ENCODE results near the gene MED22. TPM values are rescaled to one million over a fixed set of nuclear protein-coding genes. Genes with fewer than 3 reads are reported as not detected.
"Not testable (repeated sequence)": the region's sequence is repeated elsewhere in the genome, so short reads cannot be mapped to it uniquely, and the experiment has no call there.

Gene MED22
- total and polyA plus RNA-seq, 5 donors from 2014 or later = 7.3 to 29.3 (median 12.0) TPM

DNA sequence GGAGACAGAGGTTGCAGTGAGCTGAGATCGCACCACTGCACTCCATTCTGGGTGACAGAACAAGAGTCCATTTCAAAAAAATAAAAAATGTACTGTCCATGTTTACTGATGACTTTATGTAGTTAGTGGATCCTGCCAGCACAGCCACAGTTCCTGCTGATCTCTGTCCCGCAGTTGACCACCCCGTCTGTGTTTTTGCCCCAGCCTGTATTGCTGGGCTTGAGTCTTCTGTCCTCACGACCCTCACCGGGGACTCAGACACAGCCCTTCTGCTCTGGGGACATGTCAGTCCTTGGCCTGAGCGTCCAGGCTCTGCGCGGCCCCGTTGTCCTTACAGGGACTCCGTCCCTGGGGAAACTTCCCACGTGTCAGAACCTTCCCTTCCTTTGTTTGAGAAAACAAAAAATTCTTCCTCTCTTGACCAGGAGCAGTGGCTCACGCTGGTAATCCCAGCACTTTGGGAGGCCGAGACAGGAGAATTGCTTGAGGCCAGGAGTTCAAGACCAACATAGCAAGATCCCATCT, 26.5 kb downstream of the MED22 start:
- H3K27ac Mint-ChIP-seq = peak overlapping the region in 1 of 3 donors; percentile 84
- ATAC-seq (ENCODE audit: low read depth in 2 of 2) = no peak
- H3K4me1 Mint-ChIP-seq = no peaks in the 10 kb centered on the region

DNA sequence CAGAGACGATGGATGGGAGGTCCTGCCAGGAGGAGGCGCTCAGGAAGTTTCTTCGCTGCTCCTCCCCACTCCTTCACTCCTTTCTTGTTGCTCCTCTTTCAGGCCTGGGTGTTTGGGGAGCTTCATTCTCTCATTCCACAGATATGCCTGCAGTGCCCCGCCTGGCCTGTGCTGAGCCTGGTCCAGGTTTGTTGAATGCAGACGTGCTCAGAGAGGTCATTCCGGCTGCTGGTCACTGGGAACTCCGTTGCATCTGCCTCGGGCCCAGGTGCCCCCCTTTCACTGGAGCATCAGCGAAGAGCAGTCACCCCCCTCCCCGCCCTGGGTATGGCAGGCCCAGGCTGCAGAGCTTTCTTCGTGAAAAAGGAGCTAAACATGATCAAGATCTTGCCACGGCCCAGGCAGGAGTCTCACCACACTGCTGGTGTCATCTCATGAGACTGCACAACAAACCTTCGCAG, 27.5 kb downstream of the MED22 start:
- Histone ChIP-seq H3K36me3 (ENCODE audit: control insufficient read depth, insufficient read depth, low read length) (no peaks in the 10 kb centered on the region), H3K27ac (ENCODE audit: insufficient read depth, low read length, poor library complexity, severe bottlenecking) (no peak overlapping the region), H3K4me3 (ENCODE audit: low read depth, low read length) (no peak overlapping the region), H3K4me1 (ENCODE audit: control insufficient read depth, insufficient read depth, low read length, poor library complexity, severe bottlenecking) (no peaks in the 10 kb centered on the region), H3K9me3 (ENCODE audit: control insufficient read depth in 2 of 2, low read length in 2 of 2) (no peaks in the 10 kb centered on the region), H3K27me3 (ENCODE audit: control insufficient read depth, insufficient read depth, low read length) (no peaks in the 10 kb centered on the region)
- H3K4me1 Mint-ChIP-seq = no peaks in the 10 kb centered on the region
- DNase-seq = no peak
- ATAC-seq (ENCODE audit: low read depth in 2 of 2) = no peak
- no peak overlapping the region for H3K4me3 Mint-ChIP-seq
- H3K27ac Mint-ChIP-seq = no peak overlapping the region
- H3K27me3 Mint-ChIP-seq = peaks cover 4% of the 10 kb centered on the region
- no peaks in the 10 kb centered on the region for H3K9me3 Mint-ChIP-seq
- H3K36me3 Mint-ChIP-seq = no peaks in the 10 kb centered on the region

More for the DNA sequence above, 26.5 kb downstream of the MED22 start:
- H3K9me3 ChIP-seq (ENCODE audit: control insufficient read depth in 2 of 2, low read length in 2 of 2) = no peaks in the 10 kb centered on the region
- no peak overlapping the region for H3K4me3 ChIP-seq (ENCODE audit: low read depth, low read length)
- H3K36me3 Mint-ChIP-seq = no peaks in the 10 kb centered on the region
- no peaks in the 10 kb centered on the region for H3K27me3 ChIP-seq (ENCODE audit: control insufficient read depth, insufficient read depth, low read length)
- H3K4me3 Mint-ChIP-seq = no peak overlapping the region
- peaks cover 4% of the 10 kb centered on the region for H3K27me3 Mint-ChIP-seq
- no peak for DNase-seq
- no peaks in the 10 kb centered on the region for H3K4me1 ChIP-seq (ENCODE audit: control insufficient read depth, insufficient read depth, low read length, poor library complexity, severe bottlenecking)
- no peaks in the 10 kb centered on the region for H3K9me3 Mint-ChIP-seq
- H3K27ac ChIP-seq (ENCODE audit: insufficient read depth, low read length, poor library complexity, severe bottlenecking) = no peak overlapping the region
- H3K36me3 ChIP-seq (ENCODE audit: control insufficient read depth, insufficient read depth, low read length) = no peaks in the 10 kb centered on the region

DNA sequence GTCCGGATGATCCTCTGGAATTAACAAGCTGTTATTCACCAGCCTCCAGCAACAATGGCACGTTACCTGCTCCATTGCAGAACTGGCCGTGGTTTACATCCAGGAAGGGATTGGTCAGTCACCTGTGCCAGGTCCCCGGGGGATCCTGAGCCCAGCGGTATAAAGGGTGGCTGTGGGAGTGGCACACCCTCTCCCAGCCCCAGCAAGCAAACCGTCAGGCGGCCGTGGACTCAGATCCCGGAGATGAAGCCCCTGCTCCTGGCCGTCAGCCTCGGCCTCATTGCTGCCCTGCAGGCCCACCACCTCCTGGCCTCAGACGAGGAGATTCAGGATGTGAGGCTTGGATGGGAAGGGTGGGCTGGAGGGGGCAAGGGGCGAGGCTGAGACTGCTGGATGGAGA, 30.4 kb downstream of the MED22 start:
- H3K36me3 Mint-ChIP-seq; H3K4me3 ChIP-seq (ENCODE audit: low read depth, low read length); H3K9me3 ChIP-seq (ENCODE audit: control insufficient read depth in 2 of 2, low read length in 2 of 2); H3K27ac Mint-ChIP-seq; H3K4me1 Mint-ChIP-seq; H3K9me3 Mint-ChIP-seq; H3K27ac ChIP-seq (ENCODE audit: insufficient read depth, low read length, poor library complexity, severe bottlenecking); H3K4me3 Mint-ChIP-seq; H3K4me1 ChIP-seq (ENCODE audit: control insufficient read depth, insufficient read depth, low read length, poor library complexity, severe bottlenecking); H3K27me3 ChIP-seq (ENCODE audit: control insufficient read depth, insufficient read depth, low read length); ATAC-seq (ENCODE audit: low read depth in 2 of 2); H3K27me3 Mint-ChIP-seq; H3K36me3 ChIP-seq (ENCODE audit: control insufficient read depth, insufficient read depth, low read length); DNase-seq: not testable (repeated sequence)

DNA sequence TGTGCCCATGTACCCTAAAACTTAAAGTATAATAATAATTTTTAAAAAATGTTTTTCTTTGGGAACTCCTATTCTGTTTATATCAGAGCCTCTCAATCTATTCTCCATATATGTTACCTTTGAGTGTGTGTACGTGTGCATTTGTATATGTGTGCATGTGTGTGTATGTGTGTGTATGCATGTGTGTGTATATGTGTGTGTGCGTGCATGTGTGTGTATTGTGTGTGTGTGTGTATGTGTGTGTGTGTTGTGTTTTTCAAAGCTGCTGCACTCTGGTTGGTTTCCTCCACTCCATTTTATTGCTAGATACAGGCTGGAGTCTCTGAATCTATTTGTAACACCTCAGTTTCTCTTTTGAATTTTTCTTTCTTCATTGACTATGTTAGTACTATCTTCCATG, 31.9 kb downstream of the MED22 start:
- H3K9me3 ChIP-seq (ENCODE audit: control insufficient read depth in 2 of 2, low read length in 2 of 2) = no peaks in the 10 kb centered on the region
- Mint-ChIP-seq H3K36me3 (no peaks in the 10 kb centered on the region), H3K9me3 (no peaks in the 10 kb centered on the region), H3K27ac (no peak overlapping the region), H3K4me1 (no peaks in the 10 kb centered on the region), H3K27me3 (no peaks in the 10 kb centered on the region), H3K4me3 (no peak overlapping the region)
- no peak overlapping the region for H3K4me3 ChIP-seq (ENCODE audit: low read depth, low read length)
- no peak overlapping the region for H3K27ac ChIP-seq (ENCODE audit: insufficient read depth, low read length, poor library complexity, severe bottlenecking)
- H3K36me3 ChIP-seq (ENCODE audit: control insufficient read depth, insufficient read depth, low read length) = no peaks in the 10 kb centered on the region
- no peaks in the 10 kb centered on the region for H3K4me1 ChIP-seq (ENCODE audit: control insufficient read depth, insufficient read depth, low read length, poor library complexity, severe bottlenecking)
- H3K27me3 ChIP-seq (ENCODE audit: control insufficient read depth, insufficient read depth, low read length) = no peaks in the 10 kb centered on the region
- ATAC-seq (ENCODE audit: low read depth in 2 of 2) = no peak
- DNase-seq = no peak

DNA sequence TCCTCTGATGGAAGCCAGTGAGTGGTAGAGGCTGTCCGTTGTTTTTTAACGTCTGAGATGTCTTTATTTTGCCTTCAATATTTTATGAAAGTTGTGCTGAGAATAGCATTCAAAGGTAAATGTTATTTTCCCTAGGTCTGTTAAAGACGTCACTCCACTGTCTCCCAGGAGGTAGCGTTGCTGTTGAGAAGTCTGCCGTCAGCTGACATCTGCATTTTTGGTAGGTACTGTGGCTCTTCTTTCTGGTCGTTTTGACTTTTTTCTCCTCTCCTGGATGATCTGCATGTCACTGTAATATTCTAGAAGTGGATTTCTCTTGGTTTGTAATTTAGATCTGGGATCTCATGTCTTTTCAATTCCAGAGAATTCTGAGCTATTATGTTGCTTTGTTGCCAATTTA, 38.3 kb downstream of the MED22 start:
- Mint-ChIP-seq H3K36me3 (peaks cover 6% of the 10 kb centered on the region), H3K4me1 (no peaks in the 10 kb centered on the region), H3K4me3 (no peak overlapping the region), H3K9me3 (peaks cover 0 to 2% (median 0%) of the 10 kb centered on the region in 7 donors), H3K27me3 (peaks cover 11% of the 10 kb centered on the region), H3K27ac (no peak overlapping the region)
- no peaks in the 10 kb centered on the region for H3K36me3 ChIP-seq (ENCODE audit: control insufficient read depth, insufficient read depth, low read length)
- H3K27me3 ChIP-seq (ENCODE audit: control insufficient read depth, insufficient read depth, low read length) = no peaks in the 10 kb centered on the region
- no peak overlapping the region for H3K27ac ChIP-seq (ENCODE audit: insufficient read depth, low read length, poor library complexity, severe bottlenecking)
- DNase-seq (no peak), ATAC-seq (ENCODE audit: low read depth in 2 of 2) (no peak)
- no peaks in the 10 kb centered on the region for H3K4me1 ChIP-seq (ENCODE audit: control insufficient read depth, insufficient read depth, low read length, poor library complexity, severe bottlenecking)
- H3K4me3 ChIP-seq (ENCODE audit: low read depth, low read length) = no peak overlapping the region
- no peaks in the 10 kb centered on the region for H3K9me3 ChIP-seq (ENCODE audit: control insufficient read depth in 2 of 2, low read length in 2 of 2)

DNA sequence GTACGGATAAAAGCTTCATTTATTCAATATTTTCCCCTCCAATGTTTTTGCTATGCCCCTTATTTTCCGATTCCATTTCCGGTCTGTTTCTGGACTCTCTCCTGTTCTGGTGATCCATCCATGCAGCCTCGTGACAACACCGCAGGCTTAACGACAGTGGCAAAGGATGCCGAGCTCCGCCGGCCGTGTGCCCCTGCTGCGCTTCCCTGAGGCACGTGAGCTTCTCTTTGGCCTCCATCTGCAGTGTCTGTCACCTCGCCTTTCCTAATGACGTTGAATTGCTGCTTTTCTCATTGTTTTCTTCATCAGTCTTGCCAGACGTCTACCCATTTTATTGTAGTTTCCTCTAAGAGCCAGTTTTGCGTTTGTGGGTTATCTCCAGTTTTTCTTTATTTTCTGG, 40.6 kb downstream of the MED22 start:
- H3K27ac Mint-ChIP-seq = no peak overlapping the region
- no peak overlapping the region for H3K4me3 Mint-ChIP-seq
- Histone ChIP-seq H3K4me1 (ENCODE audit: control insufficient read depth, insufficient read depth, low read length, poor library complexity, severe bottlenecking) (no peaks in the 10 kb centered on the region), H3K27me3 (ENCODE audit: control insufficient read depth, insufficient read depth, low read length) (no peaks in the 10 kb centered on the region), H3K4me3 (ENCODE audit: low read depth, low read length) (no peak overlapping the region), H3K36me3 (ENCODE audit: control insufficient read depth, insufficient read depth, low read length) (no peaks in the 10 kb centered on the region), H3K9me3 (ENCODE audit: control insufficient read depth in 2 of 2, low read length in 2 of 2) (no peaks in the 10 kb centered on the region), H3K27ac (ENCODE audit: insufficient read depth, low read length, poor library complexity, severe bottlenecking) (no peak overlapping the region)
- no peaks in the 10 kb centered on the region for H3K4me1 Mint-ChIP-seq
- DNase-seq (no peak), ATAC-seq (ENCODE audit: low read depth in 2 of 2) (no peak)
- peaks cover 0 to 2% (median 0%) of the 10 kb centered on the region in 7 donors for H3K9me3 Mint-ChIP-seq
- peaks cover 11% of the 10 kb centered on the region for H3K27me3 Mint-ChIP-seq
- peaks cover 6% of the 10 kb centered on the region for H3K36me3 Mint-ChIP-seq

DNA sequence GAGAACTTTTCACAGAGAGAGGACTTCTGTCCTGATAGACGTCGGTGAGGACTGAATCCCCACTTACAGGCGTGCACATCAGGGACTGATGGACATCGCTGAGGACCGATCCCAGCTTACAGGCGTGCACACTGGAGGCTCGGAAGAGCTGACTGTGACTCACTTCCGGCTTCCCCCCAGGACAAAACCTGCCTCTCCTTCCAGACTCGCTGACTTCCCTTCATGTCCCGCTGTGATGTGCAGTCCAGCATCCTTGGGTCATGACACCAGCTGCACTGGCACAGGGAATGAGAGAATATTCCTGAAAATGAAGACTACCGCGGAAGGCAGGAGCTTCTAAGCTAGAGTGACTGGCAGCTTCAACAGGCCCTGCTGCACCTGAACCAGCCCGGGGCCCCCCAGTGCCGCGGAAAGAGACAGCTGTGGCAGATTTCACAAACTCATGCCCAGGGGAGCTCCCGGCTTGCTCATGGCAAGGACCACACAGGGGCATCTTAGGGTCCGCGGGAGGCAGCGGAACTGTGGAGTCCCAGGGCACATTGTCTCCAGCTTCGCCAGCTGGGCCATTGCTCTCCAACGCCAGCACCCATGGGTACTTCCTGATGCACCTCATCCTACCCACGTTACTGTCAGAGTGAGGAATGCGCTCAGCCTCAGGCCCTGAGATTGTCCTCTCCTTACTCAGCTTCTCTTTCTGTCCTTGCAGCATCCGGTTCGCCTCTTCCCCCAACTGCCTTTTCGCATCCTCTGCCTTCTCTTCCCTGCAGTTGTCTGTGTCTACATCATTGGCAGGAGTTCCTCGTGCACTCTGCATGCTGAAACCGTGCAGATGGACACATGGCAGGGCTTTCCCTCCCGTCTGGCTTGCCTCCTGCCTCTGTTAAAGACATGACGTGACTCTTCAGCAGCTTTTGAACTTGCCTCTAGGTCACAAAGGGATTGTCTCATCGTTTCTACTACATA, 41.4 kb downstream of the MED22 start:
- Histone ChIP-seq H3K4me1 (ENCODE audit: control insufficient read depth, insufficient read depth, low read length, poor library complexity, severe bottlenecking) (no peaks in the 10 kb centered on the region), H3K27ac (ENCODE audit: insufficient read depth, low read length, poor library complexity, severe bottlenecking) (no peak overlapping the region), H3K36me3 (ENCODE audit: control insufficient read depth, insufficient read depth, low read length) (no peaks in the 10 kb centered on the region), H3K4me3 (ENCODE audit: low read depth, low read length) (no peak overlapping the region), H3K27me3 (ENCODE audit: control insufficient read depth, insufficient read depth, low read length) (no peaks in the 10 kb centered on the region), H3K9me3 (ENCODE audit: control insufficient read depth in 2 of 2, low read length in 2 of 2) (no peaks in the 10 kb centered on the region)
- ATAC-seq (ENCODE audit: low read depth in 2 of 2) (no peak), DNase-seq (no peak)
- H3K9me3 Mint-ChIP-seq = peaks cover 0 to 2% (median 0%) of the 10 kb centered on the region in 7 donors
- peaks cover 6% of the 10 kb centered on the region for H3K36me3 Mint-ChIP-seq
- no peak overlapping the region for H3K4me3 Mint-ChIP-seq
- H3K27ac Mint-ChIP-seq = no peak overlapping the region
- no peaks in the 10 kb centered on the region for H3K4me1 Mint-ChIP-seq
- peaks cover 16% of the 10 kb centered on the region for H3K27me3 Mint-ChIP-seq

Data from CD4-positive, CD25-positive, alpha-beta regulatory T cell (primary cell).